Nephron (organoid): ENCODE measurements around the gene P2RX3.

Experiments used
- H3K27ac Mint-ChIP-seq, 3 experiments: 2 replicates each; pipeline ENCODE4 v1.8.0; 2020; ENCODE audit warnings: mixed read lengths in 3 of 3, mild to moderate bottlenecking in 2 of 3, moderate library complexity in 1 of 3
- H3K27me3 Mint-ChIP-seq: 2 replicates; pipeline ENCODE4 v1.8.0; 2021; ENCODE audit warnings: low read depth, mild to moderate bottlenecking, moderate library complexity, mixed read lengths
- H3K36me3 Mint-ChIP-seq: 2 replicates; pipeline ENCODE4 v1.8.0; 2020; ENCODE audit warnings: low read depth, mixed read lengths
- H3K4me1 Mint-ChIP-seq: 2 replicates; pipeline ENCODE4 v1.8.0; 2020; ENCODE audit warnings: mixed read lengths
- H3K4me3 Mint-ChIP-seq, 3 experiments: 2 replicates each; pipeline ENCODE4 v1.8.0; 2020; ENCODE audit warnings: mild to moderate bottlenecking in 3 of 3, mixed read lengths in 3 of 3, moderate library complexity in 2 of 3
- H3K9me3 Mint-ChIP-seq: 2 replicates; pipeline ENCODE4 v1.8.0; 2020; ENCODE audit warnings: mixed read lengths
- TF ChIP-seq, protein P1 (sequence below), 3 experiments: fragments of 200-600 bp; sonication (generic); IDR thresholded peaks; one replicate each; pipeline ENCODE4 v1.5.0; 2021; ENCODE audit warnings: antibody characterized with exemption in 3 of 3; ENCODE audit not compliant: unreplicated experiment in 3 of 3

Gene P2RX3

GRCh38 chr11:57413681-57414080 is 75.5 kb downstream of the P2RX3 start:
- H3K27ac Mint-ChIP-seq, result no peak overlapping the region
- TF ChIP-seq, protein P1, sequence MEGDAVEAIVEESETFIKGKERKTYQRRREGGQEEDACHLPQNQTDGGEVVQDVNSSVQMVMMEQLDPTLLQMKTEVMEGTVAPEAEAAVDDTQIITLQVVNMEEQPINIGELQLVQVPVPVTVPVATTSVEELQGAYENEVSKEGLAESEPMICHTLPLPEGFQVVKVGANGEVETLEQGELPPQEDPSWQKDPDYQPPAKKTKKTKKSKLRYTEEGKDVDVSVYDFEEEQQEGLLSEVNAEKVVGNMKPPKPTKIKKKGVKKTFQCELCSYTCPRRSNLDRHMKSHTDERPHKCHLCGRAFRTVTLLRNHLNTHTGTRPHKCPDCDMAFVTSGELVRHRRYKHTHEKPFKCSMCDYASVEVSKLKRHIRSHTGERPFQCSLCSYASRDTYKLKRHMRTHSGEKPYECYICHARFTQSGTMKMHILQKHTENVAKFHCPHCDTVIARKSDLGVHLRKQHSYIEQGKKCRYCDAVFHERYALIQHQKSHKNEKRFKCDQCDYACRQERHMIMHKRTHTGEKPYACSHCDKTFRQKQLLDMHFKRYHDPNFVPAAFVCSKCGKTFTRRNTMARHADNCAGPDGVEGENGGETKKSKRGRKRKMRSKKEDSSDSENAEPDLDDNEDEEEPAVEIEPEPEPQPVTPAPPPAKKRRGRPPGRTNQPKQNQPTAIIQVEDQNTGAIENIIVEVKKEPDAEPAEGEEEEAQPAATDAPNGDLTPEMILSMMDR (IDR thresholded peaks at IDR 0.05; ENCODE audit: unreplicated experiment in 3 of 3), result no peak
- no peaks in the 10 kb centered on the region for H3K27me3 Mint-ChIP-seq
- peaks cover 64% of the 10 kb centered on the region for H3K36me3 Mint-ChIP-seq
- no peak overlapping the region for H3K4me3 Mint-ChIP-seq
- H3K4me1 Mint-ChIP-seq, result no peaks in the 10 kb centered on the region
- H3K9me3 Mint-ChIP-seq, result no peaks in the 10 kb centered on the region

- no peak overlapping the region for H3K4me3 Mint-ChIP-seq
Observed at GRCh38 chr11:57414612-57415212, 76.6 kb downstream of the P2RX3 start.

DNA sequence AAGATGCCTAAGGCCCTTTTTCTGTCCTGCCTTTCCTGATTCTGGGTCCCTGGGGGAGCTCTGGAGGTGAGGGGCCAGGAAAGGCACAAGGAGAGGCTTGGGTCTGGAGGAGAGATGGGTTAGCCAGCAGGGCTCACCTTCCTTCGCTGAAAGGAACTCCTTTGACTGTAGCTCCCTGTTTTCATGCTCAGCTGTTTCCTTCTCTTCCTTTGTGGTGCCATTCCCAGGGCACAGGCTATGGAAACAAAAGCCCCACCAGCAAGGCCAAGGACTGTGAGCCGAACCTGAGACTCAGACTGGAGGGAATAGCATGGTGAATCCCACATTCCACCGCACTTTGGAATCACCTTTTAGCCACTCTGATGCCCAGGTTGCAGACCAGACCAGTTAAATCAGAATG is 78.3 kb downstream of the P2RX3 start:
- TF ChIP-seq, protein P1 (IDR thresholded peaks at IDR 0.05; ENCODE audit: unreplicated experiment in 3 of 3), result no peak
- Mint-ChIP-seq H3K36me3 (peaks cover 48% of the 10 kb centered on the region), H3K4me1 (no peaks in the 10 kb centered on the region), H3K4me3 (no peak overlapping the region), H3K27me3 (no peaks in the 10 kb centered on the region), H3K27ac (no peak overlapping the region), H3K9me3 (no peaks in the 10 kb centered on the region)

More at GRCh38 chr11:57414612-57415212, 76.6 kb downstream of the P2RX3 start:
- Mint-ChIP-seq H3K9me3 (no peaks in the 10 kb centered on the region), H3K4me1 (no peaks in the 10 kb centered on the region), H3K27ac (no peak overlapping the region), H3K36me3 (peaks cover 55% of the 10 kb centered on the region), H3K27me3 (no peaks in the 10 kb centered on the region)
- TF ChIP-seq, protein P1 (IDR thresholded peaks at IDR 0.05; ENCODE audit: unreplicated experiment in 3 of 3), result no peak

- H3K36me3 Mint-ChIP-seq, result peaks cover 48% of the 10 kb centered on the region
- H3K27me3 Mint-ChIP-seq, result no peaks in the 10 kb centered on the region
- H3K4me1 Mint-ChIP-seq, result no peaks in the 10 kb centered on the region
- no peak overlapping the region for H3K4me3 Mint-ChIP-seq
- H3K9me3 Mint-ChIP-seq, result no peaks in the 10 kb centered on the region
- no peak overlapping the region for H3K27ac Mint-ChIP-seq
- TF ChIP-seq, protein P1 (IDR thresholded peaks at IDR 0.05; ENCODE audit: unreplicated experiment in 3 of 3), result no peak
Observed at GRCh38 chr11:57417056-57417455, 78.9 kb downstream of the P2RX3 start.

- no peaks in the 10 kb centered on the region for H3K9me3 Mint-ChIP-seq
- H3K36me3 Mint-ChIP-seq, result peaks cover 52% of the 10 kb centered on the region
- H3K4me3 Mint-ChIP-seq, result no peak overlapping the region
- no peaks in the 10 kb centered on the region for H3K27me3 Mint-ChIP-seq
- TF ChIP-seq, protein P1 (IDR thresholded peaks at IDR 0.05; ENCODE audit: unreplicated experiment in 3 of 3), result no peak
- H3K27ac Mint-ChIP-seq, result no peak overlapping the region
- H3K4me1 Mint-ChIP-seq, result no peaks in the 10 kb centered on the region
Observed at GRCh38 chr11:57418131-57418530, 80.0 kb downstream of the P2RX3 start.

- H3K4me1 Mint-ChIP-seq, result no peaks in the 10 kb centered on the region
- no peaks in the 10 kb centered on the region for H3K9me3 Mint-ChIP-seq
- no peak overlapping the region for H3K27ac Mint-ChIP-seq
- peaks cover 48% of the 10 kb centered on the region for H3K36me3 Mint-ChIP-seq
- TF ChIP-seq, protein P1 (IDR thresholded peaks at IDR 0.05; ENCODE audit: unreplicated experiment in 3 of 3), result no peak
- H3K4me3 Mint-ChIP-seq, result no peak overlapping the region
- H3K27me3 Mint-ChIP-seq, result no peaks in the 10 kb centered on the region
Observed at GRCh38 chr11:57419146-57419545, 81.0 kb downstream of the P2RX3 start.
